ENCODE data around the gene MYO3B. TPM values are rescaled to one million over a fixed set of nuclear protein-coding genes. Genes with fewer than 3 reads are reported as not detected.

MYO3B gene
- total RNA-seq, 1 experiment from 2014 or later, result 0.09 TPM

DNA sequence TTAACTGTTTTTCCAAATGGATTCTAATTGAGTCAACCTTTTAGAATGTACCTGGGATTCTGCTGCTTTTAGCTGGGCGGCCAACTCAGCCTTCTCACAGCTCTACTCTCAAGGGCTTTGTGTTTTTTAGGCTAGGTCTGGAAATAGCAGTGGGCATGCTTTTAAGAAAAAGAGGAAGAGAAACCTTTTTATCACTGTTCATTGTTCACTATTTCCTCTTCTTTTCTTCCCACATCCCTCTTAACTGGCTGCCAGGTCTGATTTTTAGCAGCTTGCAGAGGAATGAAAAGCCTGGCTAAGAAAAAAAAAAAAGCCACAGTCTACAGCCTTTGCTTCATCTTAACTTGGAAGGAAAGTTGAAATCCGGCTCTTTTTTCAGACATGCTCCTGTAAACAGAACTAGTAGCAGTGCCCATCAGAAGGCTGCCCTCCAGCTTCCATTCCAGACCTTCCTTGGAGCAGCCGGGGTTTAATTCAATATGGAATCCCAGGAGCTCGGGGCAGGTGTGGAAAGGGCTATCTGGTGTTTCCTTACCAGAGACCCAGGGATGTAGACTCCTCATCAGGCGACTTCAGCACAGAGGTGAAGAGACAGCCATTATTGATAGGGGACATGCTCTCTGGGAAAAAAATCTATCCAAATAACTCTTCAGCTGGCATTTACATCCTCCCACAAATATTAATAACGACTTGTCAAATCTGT lies 230.7 kb downstream of the MYO3B start:
- intact Hi-C loops (cut with micrococcal nuclease; ENCODE audit: unreplicated experiment), result loop anchor here (1.0 to 10.0 kb wide), 5 partner anchors 38 to 404 kb away; no protein-coding TSS in a partner anchor
- ChIA-PET POLR2A (interaction anchor here (0.6 kb wide), 1 partner anchor 307 kb away, joined by 3 read pairs; no protein-coding TSS in a partner anchor), CTCF (interaction anchor here (0.6 to 1.5 kb wide), 13 partner anchors 12 to 1743 kb away, joined by 3 to 10 read pairs (median 4); partner anchors contain the start of gene ERICH2)
- H3K4me3 ChIP-seq (ENCODE audit: low read depth, low read length), result no peak overlapping the region
- peaks cover 6% of the 10 kb centered on the region for H3K4me1 Mint-ChIP-seq (ENCODE audit: low read depth, unreplicated experiment)
- peak overlapping the region; percentile 69 for H3K4me3 Mint-ChIP-seq (ENCODE audit: unreplicated experiment)
- no peaks in the 10 kb centered on the region for H3K9me3 Mint-ChIP-seq (ENCODE audit: unreplicated experiment)
- TF ChIP-seq, protein P1, sequence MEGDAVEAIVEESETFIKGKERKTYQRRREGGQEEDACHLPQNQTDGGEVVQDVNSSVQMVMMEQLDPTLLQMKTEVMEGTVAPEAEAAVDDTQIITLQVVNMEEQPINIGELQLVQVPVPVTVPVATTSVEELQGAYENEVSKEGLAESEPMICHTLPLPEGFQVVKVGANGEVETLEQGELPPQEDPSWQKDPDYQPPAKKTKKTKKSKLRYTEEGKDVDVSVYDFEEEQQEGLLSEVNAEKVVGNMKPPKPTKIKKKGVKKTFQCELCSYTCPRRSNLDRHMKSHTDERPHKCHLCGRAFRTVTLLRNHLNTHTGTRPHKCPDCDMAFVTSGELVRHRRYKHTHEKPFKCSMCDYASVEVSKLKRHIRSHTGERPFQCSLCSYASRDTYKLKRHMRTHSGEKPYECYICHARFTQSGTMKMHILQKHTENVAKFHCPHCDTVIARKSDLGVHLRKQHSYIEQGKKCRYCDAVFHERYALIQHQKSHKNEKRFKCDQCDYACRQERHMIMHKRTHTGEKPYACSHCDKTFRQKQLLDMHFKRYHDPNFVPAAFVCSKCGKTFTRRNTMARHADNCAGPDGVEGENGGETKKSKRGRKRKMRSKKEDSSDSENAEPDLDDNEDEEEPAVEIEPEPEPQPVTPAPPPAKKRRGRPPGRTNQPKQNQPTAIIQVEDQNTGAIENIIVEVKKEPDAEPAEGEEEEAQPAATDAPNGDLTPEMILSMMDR (IDR thresholded peaks at IDR 0.05; ENCODE audit: insufficient read depth in 1 of 2, low read depth in 1 of 2, low read length in 1 of 2, severe bottlenecking in 1 of 2, unreplicated experiment in 1 of 2), result no peak
- no peaks in the 10 kb centered on the region for H3K36me3 Mint-ChIP-seq (ENCODE audit: insufficient read depth, unreplicated experiment)
- no peaks in the 10 kb centered on the region for H3K9me3 ChIP-seq
- no peaks in the 10 kb centered on the region for H3K36me3 ChIP-seq (ENCODE audit: control insufficient read depth, insufficient read depth, low read length)
- no peaks in the 10 kb centered on the region for H3K27me3 Mint-ChIP-seq (ENCODE audit: insufficient read depth, unreplicated experiment)
- peak overlapping the region; percentile 52 for H3K27ac Mint-ChIP-seq (ENCODE audit: unreplicated experiment)
- H3K4me1 ChIP-seq, result no peaks in the 10 kb centered on the region
- H3K27me3 ChIP-seq (replicated peaks; ENCODE audit: control insufficient read depth, insufficient read depth, low read length), result no peaks in the 10 kb centered on the region
- no peak for DNase-seq
- BruUV-seq (replicated peaks), result no TSS peak

DNA sequence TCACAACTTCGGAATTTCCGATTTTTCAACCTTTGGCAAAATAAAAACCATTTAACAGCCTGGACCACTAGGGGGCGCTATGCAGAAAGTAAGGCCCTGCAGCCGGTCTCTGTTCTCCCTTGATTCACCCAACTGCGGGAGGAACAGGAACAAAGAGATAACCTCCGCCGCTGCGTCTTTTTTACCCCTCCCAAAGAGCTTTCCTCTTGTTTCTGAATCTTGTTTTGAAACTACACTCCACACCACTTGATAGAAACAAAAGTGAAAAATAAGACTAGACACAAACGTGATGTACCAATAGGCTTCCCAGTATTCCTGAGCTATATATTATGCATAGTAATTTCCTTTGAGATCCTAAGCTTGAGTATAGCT lies 231.2 kb downstream of the MYO3B start:
- peak; percentile 74 to 83 for DNase-seq
- Histone ChIP-seq H3K4me1 (no peaks in the 10 kb centered on the region), H3K27me3 (replicated peaks; ENCODE audit: control insufficient read depth, insufficient read depth, low read length) (no peaks in the 10 kb centered on the region), H3K4me3 (ENCODE audit: low read depth, low read length) (no peak overlapping the region; the same call in 1 of the 2 replicates), H3K9me3 (no peaks in the 10 kb centered on the region), H3K36me3 (ENCODE audit: control insufficient read depth, insufficient read depth, low read length) (no peaks in the 10 kb centered on the region)
- TF ChIP-seq, protein P1 (IDR thresholded peaks at IDR 0.05; ENCODE audit: insufficient read depth in 1 of 2, low read depth in 1 of 2, low read length in 1 of 2, severe bottlenecking in 1 of 2, unreplicated experiment in 1 of 2), result peak; percentile 82 to 93
- H3K27me3 Mint-ChIP-seq (ENCODE audit: insufficient read depth, unreplicated experiment), result no peaks in the 10 kb centered on the region
- H3K27ac Mint-ChIP-seq (ENCODE audit: unreplicated experiment), result peak overlapping the region; percentile 52
- intact Hi-C loops (cut with micrococcal nuclease; ENCODE audit: unreplicated experiment), result loop anchor here (1.0 to 10.0 kb wide), 5 partner anchors 38 to 403 kb away; no protein-coding TSS in a partner anchor
- ChIA-PET POLR2A (no interaction called here), CTCF (interaction anchor here (0.6 to 1.5 kb wide), 21 partner anchors 10 to 1743 kb away, joined by 3 to 10 read pairs (median 4); partner anchors contain the start of genes ERICH2, GAD1 and SP5)
- no peaks in the 10 kb centered on the region for H3K36me3 Mint-ChIP-seq (ENCODE audit: insufficient read depth, unreplicated experiment)
- no TSS peak for BruUV-seq (replicated peaks)
- H3K4me1 Mint-ChIP-seq (ENCODE audit: low read depth, unreplicated experiment), result peaks cover 6% of the 10 kb centered on the region
- peak overlapping the region; percentile 69 for H3K4me3 Mint-ChIP-seq (ENCODE audit: unreplicated experiment)
- H3K9me3 Mint-ChIP-seq (ENCODE audit: unreplicated experiment), result no peaks in the 10 kb centered on the region

DNA sequence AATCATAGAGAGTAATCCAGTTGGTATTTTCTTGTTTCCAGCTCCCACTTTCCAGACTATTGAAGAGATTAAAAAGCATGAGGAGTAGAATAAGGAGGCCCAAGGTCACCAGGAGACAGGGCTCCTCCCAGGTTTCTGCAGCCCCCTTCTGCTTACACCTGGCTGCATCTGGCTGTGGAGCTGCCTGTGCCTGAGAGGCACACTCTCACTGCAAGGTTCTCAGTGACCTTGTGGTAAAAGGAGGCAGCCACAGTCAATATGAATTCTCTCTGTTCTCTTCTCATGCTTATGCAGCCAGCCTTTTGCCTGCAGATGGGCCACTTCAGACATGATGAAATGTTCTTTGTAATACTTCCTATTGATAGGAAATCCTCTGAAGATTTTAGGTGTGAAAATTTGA lies 233.7 kb downstream of the MYO3B start:
- H3K4me3 ChIP-seq (ENCODE audit: low read depth, low read length), result no peak overlapping the region

More for the DNA sequence above, 233.7 kb downstream of the MYO3B start:
- no peaks in the 10 kb centered on the region for H3K4me1 ChIP-seq
- Mint-ChIP-seq H3K9me3 (ENCODE audit: unreplicated experiment) (peaks cover 9% of the 10 kb centered on the region), H3K36me3 (ENCODE audit: insufficient read depth, unreplicated experiment) (no peaks in the 10 kb centered on the region), H3K27me3 (ENCODE audit: insufficient read depth, unreplicated experiment) (no peaks in the 10 kb centered on the region), H3K4me3 (ENCODE audit: unreplicated experiment) (no peak overlapping the region), H3K27ac (ENCODE audit: unreplicated experiment) (no peak overlapping the region), H3K4me1 (ENCODE audit: low read depth, unreplicated experiment) (peaks cover 6% of the 10 kb centered on the region)
- intact Hi-C loops (cut with micrococcal nuclease; ENCODE audit: unreplicated experiment), result no loop called here
- ChIA-PET CTCF (no interaction called here), POLR2A (no interaction called here)
- TF ChIP-seq, protein P1 (IDR thresholded peaks at IDR 0.05; ENCODE audit: insufficient read depth in 1 of 2, low read depth in 1 of 2, low read length in 1 of 2, severe bottlenecking in 1 of 2, unreplicated experiment in 1 of 2), result no peak
- no peaks in the 10 kb centered on the region for H3K27me3 ChIP-seq (replicated peaks; ENCODE audit: control insufficient read depth, insufficient read depth, low read length)
- DNase-seq, result no peak
- no peaks in the 10 kb centered on the region for H3K36me3 ChIP-seq (ENCODE audit: control insufficient read depth, insufficient read depth, low read length)
- no peaks in the 10 kb centered on the region for H3K9me3 ChIP-seq
- no TSS peak for BruUV-seq (replicated peaks)

All from Caco-2 (cell line).